CD14-positive monocyte (primary cell): ENCODE results near the gene SERPINA1. TPM values are rescaled to one million over a fixed set of nuclear protein-coding genes. Genes with fewer than 3 reads are reported as not detected.
A peak's percentile ranks its signal among the peaks of the same experiment; 100 is the strongest.

Source experiments
- DNase-seq, 3 donors: peaks; one replicate each; pipeline ENCODE4 v3.0.0-alpha.2; 2011 to 2022
- H2AFZ ChIP-seq: 2 replicates; pipeline ENCODE4 v1.6.0; 2012; ENCODE audit warnings: mild to moderate bottlenecking, low read depth, low read length, inconsistent platforms; ENCODE audit not compliant: insufficient read depth, poor library complexity, severe bottlenecking
- H3K27ac ChIP-seq, 2 donors: 1 replicate in 1 of 2; 2 replicates in 1 of 2; pipeline ENCODE4 v1.5.1; 2012 to 2013; ENCODE audit warnings: low read length in 2 of 2, control low read depth in 1 of 2, inconsistent platforms in 1 of 2, low read depth in 1 of 2, mild to moderate bottlenecking in 1 of 2
- H3K27me3 ChIP-seq, 2 donors: one replicate each; pipeline versions ENCODE4 v1.6.0 to v1.6.1; 2011 to 2013; ENCODE audit warnings: low read length in 2 of 2; ENCODE audit not compliant: control insufficient read depth in 2 of 2, insufficient read depth in 2 of 2
- H3K36me3 ChIP-seq, 2 donors: replicated peaks in 1 of 2; 1 replicate in 1 of 2; 2 replicates in 1 of 2; pipeline versions ENCODE4 v1.5.1 to v1.6.1; 2012 to 2013; ENCODE audit warnings: low read length in 2 of 2, control low read depth in 1 of 2, inconsistent platforms in 1 of 2, mild to moderate bottlenecking in 1 of 2; ENCODE audit not compliant: insufficient read depth in 2 of 2, control insufficient read depth in 1 of 2
- H3K4me1 ChIP-seq, 2 donors: 1 replicate in 1 of 2; 2 replicates in 1 of 2; pipeline versions ENCODE4 v1.5.1 to v1.6.1; 2012 to 2013; ENCODE audit warnings: low read length in 2 of 2, control low read depth in 1 of 2, inconsistent platforms in 1 of 2, mild to moderate bottlenecking in 1 of 2, moderate library complexity in 1 of 2; ENCODE audit not compliant: insufficient read depth in 2 of 2, control insufficient read depth in 1 of 2
- H3K4me2 ChIP-seq: replicated peaks from 2 replicates; pipeline ENCODE3; 2012; ENCODE audit warnings: low read length, moderate library complexity, mild to moderate bottlenecking; ENCODE audit not compliant: poor library complexity, severe bottlenecking; ENCODE audit errors: extremely low read depth
- H3K4me3 ChIP-seq, 3 experiments: fragments of 200-600 bp in 1 of 3; sonication (generic) in 1 of 3; replicated peaks in 1 of 3; 1 replicate in 2 of 3; 2 replicates in 1 of 3; pipeline ENCODE4 v1.5.1; 2011 to 2013; ENCODE audit warnings: low read length in 3 of 3, mild to moderate bottlenecking in 3 of 3, control low read depth in 2 of 3, low read depth in 2 of 3, inconsistent platforms in 1 of 3, moderate library complexity in 1 of 3
- H3K79me2 ChIP-seq: 2 replicates; pipeline ENCODE4 v1.6.0; 2012; ENCODE audit warnings: mild to moderate bottlenecking, control low read depth, inconsistent platforms, low read length, moderate library complexity; ENCODE audit not compliant: insufficient read depth
- H3K9ac ChIP-seq: 2 replicates; pipeline ENCODE4 v1.6.0; 2017; ENCODE audit warnings: low read length, mild to moderate bottlenecking; ENCODE audit not compliant: insufficient read depth, poor library complexity, severe bottlenecking
- H3K9me3 ChIP-seq, 2 donors: replicated peaks in 1 of 2; 1 replicate in 1 of 2; 2 replicates in 1 of 2; pipeline versions ENCODE4 v1.5.1 to v1.6.1; 2012 to 2013; ENCODE audit warnings: low read length in 2 of 2, control low read depth in 1 of 2; ENCODE audit not compliant: control insufficient read depth in 1 of 2, insufficient read depth in 1 of 2
- H4K20me1 ChIP-seq: 2 replicates; pipeline ENCODE4 v1.6.0; 2012; ENCODE audit warnings: mild to moderate bottlenecking, low read length, control low read depth, moderate library complexity; ENCODE audit not compliant: insufficient read depth
- H3K27ac Mint-ChIP-seq, 7 donors: one replicate each; pipeline ENCODE4 v1.8.0; 2020; ENCODE audit warnings: mild to moderate bottlenecking in 7 of 7, mixed read lengths in 7 of 7, moderate library complexity in 6 of 7, inconsistent platforms in 2 of 7
- H3K27me3 Mint-ChIP-seq, 3 donors: one replicate each; pipeline ENCODE4 v1.8.0; 2021 to 2022; ENCODE audit warnings: low read depth in 3 of 3, mild to moderate bottlenecking in 3 of 3, mixed read lengths in 3 of 3, moderate library complexity in 3 of 3, inconsistent platforms in 1 of 3
- H3K36me3 Mint-ChIP-seq, 2 donors: one replicate each; pipeline ENCODE4 v1.8.0; 2020; ENCODE audit warnings: mixed read lengths in 2 of 2, inconsistent platforms in 1 of 2, mild to moderate bottlenecking in 1 of 2
- H3K4me1 Mint-ChIP-seq: one replicate; pipeline ENCODE4 v1.8.0; 2020; ENCODE audit warnings: mild to moderate bottlenecking, mixed read lengths
- H3K4me3 Mint-ChIP-seq, 2 donors: one replicate each; pipeline ENCODE4 v1.8.0; 2020; ENCODE audit warnings: mild to moderate bottlenecking in 2 of 2, mixed read lengths in 2 of 2, moderate library complexity in 1 of 2
- H3K9me3 Mint-ChIP-seq, 7 donors: one replicate each; pipeline ENCODE4 v1.8.0; 2020 to 2022; ENCODE audit warnings: mixed read lengths in 7 of 7, mild to moderate bottlenecking in 6 of 7, moderate library complexity in 6 of 7, inconsistent platforms in 2 of 7
- CTCF ChIP-seq: fragments of 200-600 bp; IDR thresholded peaks from one replicate; pipeline ENCODE4 v1.8.0; 2022; ENCODE audit warnings: antibody characterized with exemption, mild to moderate bottlenecking
- WGBS: methylation state at CpG from one replicate; pipeline ENCODE4 v1.1.5; 2013; ENCODE audit warnings: missing lambda C conversion rate; ENCODE audit not compliant: insufficient coverage; 5-methylcytosine and 5-hydroxymethylcytosine counted together
- intact Hi-C, 2 donors: fragments of 100-400 bp; cut with micrococcal nuclease; formaldehyde crosslinking; loops; one replicate each; pipeline versions ENCODE4 v1.15.0 to v1.15.1; 2023
- polyA plus RNA-seq, 3 donors: library from polyadenylated mRNA; depleted of rRNA in 1 of 3; unstranded in 2 of 3; stranded (reverse) in 1 of 3; fragments of 300-500 nt in 2 of 3; fragments of >200 nt in 1 of 3; fragmentation: Illumina TruSeq in 2 of 3; gene quantifications; 1 replicate in 2 of 3; 2 replicates in 1 of 3; pipeline ENCODE4 v1.2.3, GENCODE V29; 2012 to 2021

The SERPINA1 gene
- polyA plus RNA-seq, 3 donors: 1,278 to 2,075 (median 2,042) TPM

GRCh38 chr14:94384342-94384741 is 4.1 kb downstream of the SERPINA1 start:
- H3K4me2 ChIP-seq: peak overlapping the region; percentile 94
- peak overlapping the region; percentile 50 to 96 for H3K27ac ChIP-seq
- peak overlapping the region; percentile 44 for H3K9ac ChIP-seq
- Mint-ChIP-seq H3K4me1 (peaks cover 75% of the 10 kb centered on the region), H3K4me3 (peak overlapping the region; percentile 18 to 81), H3K27me3 (peaks cover 0 to 3% (median under 1%) of the 10 kb centered on the region in 3 donors), H3K36me3 (peaks cover 67 to 97% of the 10 kb centered on the region in 2 donors), H3K27ac (peak overlapping the region; percentile 88 to 99 (median 95)), H3K9me3 (peaks cover 0 to 3% (median 0%) of the 10 kb centered on the region in 7 donors)
- TF ChIP-seq CTCF: no peak
- peak overlapping the region in 1 of 3 experiments; percentile 3 for H3K4me3 ChIP-seq
- H3K4me1 ChIP-seq: peaks cover 72 to 81% of the 10 kb centered on the region in 2 donors
- no peaks in the 10 kb centered on the region for H3K27me3 ChIP-seq
- H3K36me3 ChIP-seq: peaks cover 57 to 86% of the 10 kb centered on the region in 2 donors
- peaks cover 39% of the 10 kb centered on the region for H4K20me1 ChIP-seq
- no peak overlapping the region for H2AFZ ChIP-seq
- peaks cover 60% of the 10 kb centered on the region for H3K79me2 ChIP-seq
- intact Hi-C loops: loop anchor here in 1 of 2 donors (5.0 kb wide), 1 partner anchor 33 kb away; no protein-coding TSS in a partner anchor
- DNase-seq: no peak
- H3K9me3 ChIP-seq: no peaks in the 10 kb centered on the region
- WGBS: 100% methylated on average over 5 of the region's 7 CpGs

GRCh38 chr14:94383777-94384176 is 4.6 kb downstream of the SERPINA1 start:
- H3K27me3 Mint-ChIP-seq: peaks cover 0 to 4% (median 3%) of the 10 kb centered on the region in 3 donors
- Histone ChIP-seq H3K4me1 (peaks cover 66 to 75% of the 10 kb centered on the region in 2 donors), H3K4me2 (peak overlapping the region; percentile 94)

More at GRCh38 chr14:94383777-94384176, 4.6 kb downstream of the SERPINA1 start:
- Histone ChIP-seq H3K4me3 (peak overlapping the region in 1 of 3 experiments; percentile 9), H4K20me1 (peaks cover 44% of the 10 kb centered on the region), H3K9ac (no peak overlapping the region), H3K27ac (peak overlapping the region; percentile 8 to 96), H2AFZ (no peak overlapping the region), H3K79me2 (peaks cover 55% of the 10 kb centered on the region), H3K36me3 (peaks cover 63 to 88% of the 10 kb centered on the region in 2 donors), H3K27me3 (no peaks in the 10 kb centered on the region), H3K9me3 (no peaks in the 10 kb centered on the region)
- WGBS: 100% methylated on average over 1 of the region's 3 CpGs
- Mint-ChIP-seq H3K4me1 (peaks cover 70% of the 10 kb centered on the region), H3K9me3 (peaks cover 0 to 3% (median 0%) of the 10 kb centered on the region in 7 donors), H3K4me3 (no peak overlapping the region), H3K36me3 (peaks cover 73 to 98% of the 10 kb centered on the region in 2 donors), H3K27ac (peak overlapping the region; percentile 65 to 99 (median 93))
- DNase-seq: no peak
- TF ChIP-seq CTCF: no peak
- intact Hi-C loops: loop anchor here in 1 of 2 donors (5.0 kb wide), 1 partner anchor 34 kb away; no protein-coding TSS in a partner anchor
